Effector memory CD8-positive, alpha-beta T cell (primary cell): ENCODE measurements around the gene SLC22A4.

Experiments used
- ATAC-seq: fragments of 150-1000 bp; cut with Tn5 transposase; replicated peaks from 2 replicates; pipeline ENCODE4 v1.10.0; 2021; ENCODE audit warnings: mild to moderate bottlenecking, moderate library complexity
- DNase-seq, 3 experiments: peaks; one replicate each; pipeline ENCODE4 v3.0.0; 2021
- H3K27ac Mint-ChIP-seq, 2 donors: one replicate each; pipeline ENCODE4 v1.8.0; 2022; ENCODE audit warnings: mild to moderate bottlenecking in 2 of 2, mixed read lengths in 2 of 2, moderate library complexity in 2 of 2
- H3K27me3 Mint-ChIP-seq, 2 donors: one replicate each; pipeline ENCODE4 v1.8.0; 2022; ENCODE audit warnings: mixed read lengths in 2 of 2
- H3K36me3 Mint-ChIP-seq: one replicate; pipeline ENCODE4 v1.8.0; 2022; ENCODE audit warnings: mild to moderate bottlenecking, moderate library complexity, mixed read lengths; ENCODE audit not compliant: insufficient read depth
- H3K4me1 Mint-ChIP-seq, 2 donors: one replicate each; pipeline ENCODE4 v1.8.0; 2022; ENCODE audit warnings: low read depth in 2 of 2, mixed read lengths in 2 of 2
- H3K4me3 Mint-ChIP-seq, 2 donors: one replicate each; pipeline ENCODE4 v1.8.0; 2022; ENCODE audit warnings: mild to moderate bottlenecking in 2 of 2, mixed read lengths in 2 of 2, moderate library complexity in 2 of 2
- H3K9me3 Mint-ChIP-seq, 2 donors: one replicate each; pipeline ENCODE4 v1.8.0; 2022; ENCODE audit warnings: mixed read lengths in 2 of 2

The SLC22A4 gene

DNA sequence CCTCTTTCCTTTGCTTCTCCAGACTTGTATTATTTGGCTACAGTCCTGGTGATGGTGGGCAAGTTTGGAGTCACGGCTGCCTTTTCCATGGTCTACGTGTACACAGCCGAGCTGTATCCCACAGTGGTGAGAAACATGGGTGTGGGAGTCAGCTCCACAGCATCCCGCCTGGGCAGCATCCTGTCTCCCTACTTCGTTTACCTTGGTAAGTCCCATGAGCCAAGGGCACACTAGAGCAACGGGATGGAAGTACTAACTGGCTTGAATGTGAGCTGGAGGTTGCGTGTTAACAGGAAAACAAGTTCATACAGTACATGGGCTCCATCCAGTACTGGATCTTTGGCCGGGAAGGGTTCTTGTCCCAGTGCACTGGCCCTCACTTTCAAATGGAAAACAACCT lies 98.2 kb downstream of the SLC22A4 start:
- Mint-ChIP-seq H3K4me1 (peaks cover 31 to 34% of the 10 kb centered on the region in 2 donors), H3K9me3 (no peaks in the 10 kb centered on the region), H3K27ac (peak overlapping the region in 1 of 2 donors; percentile 35), H3K36me3 (peaks cover 6% of the 10 kb centered on the region), H3K4me3 (no peak overlapping the region), H3K27me3 (no peaks in the 10 kb centered on the region)
- no peak for ATAC-seq
- no peak for DNase-seq

GRCh38 chr5:132392978-132393825 lies 99.0 kb downstream of the SLC22A4 start:
- H3K4me3 Mint-ChIP-seq = no peak overlapping the region
- H3K4me1 Mint-ChIP-seq = peaks cover 32 to 37% of the 10 kb centered on the region in 2 donors
- H3K36me3 Mint-ChIP-seq = peaks cover 6% of the 10 kb centered on the region
- DNase-seq (no peak), ATAC-seq (no peak)
- peak overlapping the region; percentile 35 to 41 for H3K27ac Mint-ChIP-seq
- no peaks in the 10 kb centered on the region for H3K9me3 Mint-ChIP-seq
- no peaks in the 10 kb centered on the region for H3K27me3 Mint-ChIP-seq
